KOPT-K1 (cell line): Measurements from ENCODE around the gene CAPN1.

Experiments
- H3K27ac ChIP-seq: fragments of 200-600 bp; sonication (generic); 2 replicates; pipeline ENCODE4 v1.5.1; 2016; ENCODE audit warnings: antibody characterized with exemption, mild to moderate bottlenecking, low read depth, low read length; ENCODE audit not compliant: poor library complexity, severe bottlenecking
- H3K36me3 ChIP-seq: fragments of 200-600 bp; sonication (generic); 2 replicates; pipeline ENCODE4 v1.5.1; 2017; ENCODE audit warnings: antibody characterized with exemption, mild to moderate bottlenecking, low read length, moderate library complexity; ENCODE audit not compliant: insufficient read depth
- H3K9me3 ChIP-seq: fragments of 200-600 bp; sonication (generic); 2 replicates; pipeline ENCODE4 v1.5.1; 2017; ENCODE audit warnings: antibody characterized with exemption, low read length, mild to moderate bottlenecking; ENCODE audit not compliant: insufficient read depth, poor library complexity, severe bottlenecking

CAPN1 gene

DNA sequence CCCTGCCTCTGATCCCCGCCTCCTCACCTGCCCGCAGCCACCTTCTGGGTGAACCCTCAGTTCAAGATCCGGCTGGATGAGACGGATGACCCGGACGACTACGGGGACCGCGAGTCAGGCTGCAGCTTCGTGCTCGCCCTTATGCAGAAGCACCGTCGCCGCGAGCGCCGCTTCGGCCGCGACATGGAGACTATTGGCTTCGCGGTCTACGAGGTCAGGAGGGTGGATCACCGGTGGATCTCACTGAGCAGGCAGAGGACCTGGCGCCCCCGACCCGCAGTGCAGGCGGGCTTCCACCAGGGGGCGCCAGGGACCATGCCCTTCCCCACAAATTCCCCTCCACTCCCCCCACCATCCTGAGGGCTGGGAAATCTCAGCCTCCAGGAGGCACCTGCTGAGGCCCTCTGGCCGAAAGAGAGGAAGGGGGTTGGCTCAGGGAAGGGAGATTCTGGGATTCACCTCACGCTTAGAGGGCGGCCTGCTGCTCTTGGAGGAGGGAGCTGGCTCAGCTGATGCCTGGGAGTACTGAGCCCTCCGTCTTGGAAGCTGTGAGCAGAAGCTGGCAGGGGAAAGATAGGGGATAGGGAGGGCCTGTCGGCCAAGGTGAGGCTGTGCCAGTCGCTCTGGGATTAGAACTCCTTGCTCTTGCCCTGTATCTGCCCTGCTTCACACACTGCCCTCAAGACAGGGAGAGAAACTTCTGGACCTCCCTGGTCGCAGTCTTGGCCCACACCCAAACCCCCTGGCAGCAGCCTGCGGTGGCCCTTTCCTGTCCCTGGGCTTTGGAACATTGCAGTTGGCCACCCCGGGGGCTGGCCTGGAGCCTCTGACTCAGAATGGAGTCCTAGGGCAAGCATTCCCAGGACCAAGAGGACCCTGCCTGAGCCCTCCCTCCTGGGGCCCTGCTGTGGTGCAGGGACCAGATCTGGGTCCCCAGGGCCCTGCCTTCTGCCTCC, 23.2 kb downstream of the CAPN1 start:
- Histone ChIP-seq H3K36me3 (peaks cover 50% of the 10 kb centered on the region), H3K27ac (no peak overlapping the region), H3K9me3 (no peaks in the 10 kb centered on the region)

DNA sequence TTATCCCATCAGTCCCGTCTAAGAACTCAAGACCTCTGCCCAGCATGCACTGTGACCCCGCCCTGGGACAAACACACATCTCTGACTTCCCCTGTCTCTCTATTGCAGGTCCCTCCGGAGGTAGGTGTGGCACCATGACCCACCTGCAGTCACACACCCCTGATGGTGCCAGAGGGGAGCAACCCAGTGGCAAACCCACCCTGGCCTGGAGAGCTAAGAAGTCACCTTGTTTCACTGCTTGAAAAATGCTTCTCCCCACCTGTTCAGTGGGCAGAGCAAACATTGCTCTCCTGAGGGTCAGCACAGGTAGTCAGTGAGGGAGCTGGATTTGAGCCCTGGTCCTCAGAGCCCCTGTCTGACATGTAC, 23.9 kb downstream of the CAPN1 start:
- Histone ChIP-seq H3K36me3 (peaks cover 53% of the 10 kb centered on the region), H3K27ac (no peak overlapping the region), H3K9me3 (no peaks in the 10 kb centered on the region)

DNA sequence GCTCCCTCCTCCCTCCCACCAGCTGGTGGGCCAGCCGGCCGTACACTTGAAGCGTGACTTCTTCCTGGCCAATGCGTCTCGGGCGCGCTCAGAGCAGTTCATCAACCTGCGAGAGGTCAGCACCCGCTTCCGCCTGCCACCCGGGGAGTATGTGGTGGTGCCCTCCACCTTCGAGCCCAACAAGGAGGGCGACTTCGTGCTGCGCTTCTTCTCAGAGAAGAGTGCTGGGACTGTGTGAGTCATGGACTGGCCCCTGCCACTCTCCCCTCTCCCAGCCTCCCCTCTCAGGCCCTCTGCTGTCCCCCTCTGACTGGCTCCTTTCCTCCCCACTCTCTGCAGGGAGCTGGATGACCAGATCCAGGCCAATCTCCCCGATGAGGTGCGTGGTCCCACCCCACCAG, 24.7 kb downstream of the CAPN1 start:
- Histone ChIP-seq H3K36me3 (peaks cover 61% of the 10 kb centered on the region), H3K9me3 (no peaks in the 10 kb centered on the region), H3K27ac (no peak overlapping the region)

DNA sequence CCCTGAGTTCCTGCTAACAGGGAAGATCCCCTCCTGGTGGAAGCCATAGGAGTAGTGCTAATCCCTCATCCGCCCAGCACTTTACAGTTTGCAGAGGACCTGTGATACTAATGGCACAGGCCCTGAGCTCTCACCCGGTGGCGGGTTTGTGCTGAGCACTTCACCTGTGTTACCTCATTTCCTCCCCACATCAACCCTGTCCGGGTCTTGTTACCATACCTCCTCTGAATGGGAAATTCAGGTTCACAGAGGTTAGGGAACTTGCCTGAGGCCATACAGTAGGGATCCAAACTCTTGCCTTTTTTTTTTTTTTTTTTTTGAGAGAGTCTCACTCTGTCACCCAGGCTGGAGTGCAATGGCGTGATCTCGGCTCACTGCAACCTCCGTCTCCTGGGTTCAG, 25.2 kb downstream of the CAPN1 start:
- H3K36me3 ChIP-seq = peaks cover 61% of the 10 kb centered on the region
- H3K27ac ChIP-seq = no peak overlapping the region

DNA sequence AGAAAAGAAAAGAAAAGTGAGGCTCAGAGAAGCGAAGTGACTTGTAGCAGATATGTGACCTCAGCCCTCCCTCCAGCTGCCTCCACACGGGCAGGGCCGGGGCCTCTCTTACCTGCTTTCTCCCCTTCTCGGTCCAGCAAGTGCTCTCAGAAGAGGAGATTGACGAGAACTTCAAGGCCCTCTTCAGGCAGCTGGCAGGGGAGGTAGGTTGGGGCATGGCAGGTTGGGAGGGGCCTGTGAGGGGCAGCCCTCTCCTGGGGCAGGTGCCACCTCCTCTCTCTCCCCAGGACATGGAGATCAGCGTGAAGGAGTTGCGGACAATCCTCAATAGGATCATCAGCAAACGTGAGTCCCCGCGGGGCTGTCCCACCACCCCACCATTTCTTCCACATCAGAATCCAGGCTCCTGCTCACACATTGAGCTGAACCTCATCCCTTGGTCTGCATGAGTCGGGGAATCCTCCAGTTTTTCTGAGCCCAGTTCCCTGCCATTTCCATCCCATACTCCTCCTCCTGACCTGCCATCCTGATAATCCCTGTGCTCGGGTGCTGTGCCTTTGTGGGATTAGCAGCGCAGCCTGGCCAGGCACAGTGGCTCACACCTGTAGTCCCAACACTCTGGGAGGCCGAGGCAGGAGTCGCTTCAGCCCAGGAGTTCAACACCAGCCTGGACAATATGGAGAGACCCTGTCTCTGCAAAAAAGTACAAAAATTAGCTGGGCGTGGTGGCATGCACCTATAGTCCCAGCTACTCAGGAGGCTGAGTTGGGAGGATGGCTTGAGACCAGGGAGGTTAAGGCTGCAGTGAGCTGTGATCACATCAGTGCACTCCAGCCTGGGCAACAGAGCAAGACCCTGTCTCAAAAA, 26.4 kb downstream of the CAPN1 start:
- Histone ChIP-seq H3K9me3 (no peaks in the 10 kb centered on the region), H3K27ac (no peak overlapping the region), H3K36me3 (peaks cover 65% of the 10 kb centered on the region)

More for the DNA sequence above, 25.2 kb downstream of the CAPN1 start:
- H3K9me3 ChIP-seq = no peaks in the 10 kb centered on the region

DNA sequence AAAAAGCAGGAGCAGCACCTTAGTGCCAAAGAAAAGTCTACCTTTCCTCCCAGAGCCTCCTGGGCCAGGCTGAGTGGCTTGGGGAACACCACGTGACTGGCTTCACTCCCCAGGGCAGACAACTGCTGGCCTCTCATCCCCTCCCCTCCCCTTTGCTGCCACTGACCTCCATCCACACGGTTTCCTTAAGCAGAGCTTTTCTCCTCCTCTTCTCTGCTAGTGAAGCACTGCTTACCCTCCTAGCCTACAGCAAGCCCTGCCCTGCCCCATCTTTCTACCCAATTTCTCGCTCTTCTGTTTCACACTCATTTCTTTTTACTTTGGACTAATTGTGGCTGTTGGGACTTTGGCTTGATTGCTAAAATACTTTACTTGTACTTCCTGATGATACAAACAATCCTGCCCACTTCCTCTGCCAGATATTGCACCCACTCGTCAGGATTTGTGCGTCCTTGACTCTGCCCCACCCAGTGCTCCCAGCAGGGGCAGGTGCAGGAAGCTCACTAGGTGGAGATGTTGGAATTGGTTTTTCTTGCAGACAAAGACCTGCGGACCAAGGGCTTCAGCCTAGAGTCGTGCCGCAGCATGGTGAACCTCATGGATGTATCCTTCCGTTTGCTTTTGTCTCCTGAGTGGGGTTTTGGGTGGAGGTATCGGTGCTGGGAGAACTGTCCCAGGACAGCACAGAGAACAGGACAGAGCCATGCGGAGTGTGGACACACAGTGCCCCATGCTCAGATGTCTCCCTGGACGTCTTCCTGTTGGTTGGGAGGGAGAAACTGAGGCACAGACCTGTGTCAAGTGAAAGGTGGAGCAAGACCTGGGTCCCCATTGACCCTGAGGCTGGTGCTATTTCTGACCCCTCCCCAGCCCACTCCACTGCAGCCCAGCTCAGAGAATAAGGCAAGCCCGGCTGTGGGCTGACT, 27.3 kb downstream of the CAPN1 start:
- Histone ChIP-seq H3K36me3 (peaks cover 65% of the 10 kb centered on the region), H3K9me3 (no peaks in the 10 kb centered on the region), H3K27ac (no peak overlapping the region)

DNA sequence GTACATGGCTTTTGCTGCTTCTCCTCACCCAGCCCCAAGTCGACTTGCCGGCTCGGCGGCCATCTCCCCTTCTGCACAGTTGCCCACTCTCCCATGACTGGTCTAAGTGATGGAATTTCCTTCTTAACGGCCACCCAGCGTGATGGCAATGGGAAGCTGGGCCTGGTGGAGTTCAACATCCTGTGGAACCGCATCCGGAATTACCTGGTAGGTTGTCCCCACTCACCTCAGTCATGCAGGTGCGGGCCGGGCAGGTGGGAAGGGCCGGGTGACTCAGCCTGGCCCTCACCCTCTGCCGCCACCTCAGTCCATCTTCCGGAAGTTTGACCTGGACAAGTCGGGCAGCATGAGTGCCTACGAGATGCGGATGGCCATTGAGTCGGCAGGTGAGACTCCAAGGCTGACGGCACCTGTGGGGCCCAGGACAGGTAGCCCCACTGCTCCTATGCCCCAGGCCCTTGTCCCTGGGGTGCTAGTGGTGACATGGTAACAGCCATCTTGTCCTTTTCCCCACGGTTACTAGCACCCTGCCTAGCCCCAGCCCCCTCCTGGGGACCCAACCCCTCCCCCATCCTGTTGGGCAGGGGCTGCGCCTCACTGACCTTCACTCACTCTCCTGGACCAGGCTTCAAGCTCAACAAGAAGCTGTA, 28.1 kb downstream of the CAPN1 start:
- H3K9me3 ChIP-seq = no peaks in the 10 kb centered on the region
- H3K27ac ChIP-seq = no peak overlapping the region
- peaks cover 65% of the 10 kb centered on the region for H3K36me3 ChIP-seq

DNA sequence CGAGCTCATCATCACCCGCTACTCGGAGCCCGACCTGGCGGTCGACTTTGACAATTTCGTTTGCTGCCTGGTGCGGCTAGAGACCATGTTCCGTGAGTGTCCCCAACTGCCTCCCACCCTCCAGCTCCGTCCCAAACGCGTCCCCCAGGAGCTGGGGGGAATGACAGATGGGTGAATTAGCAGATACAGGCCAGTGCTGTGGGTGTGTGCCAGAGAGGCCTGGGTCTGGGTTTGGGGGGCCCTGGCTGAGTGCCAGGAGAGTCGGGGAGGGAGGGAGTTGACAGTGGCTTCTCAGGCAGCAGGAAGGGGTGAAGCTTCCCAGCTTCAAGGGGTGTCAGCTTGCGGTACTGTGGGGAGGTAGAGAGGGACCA, 28.6 kb downstream of the CAPN1 start:
- Histone ChIP-seq H3K36me3 (peaks cover 60% of the 10 kb centered on the region), H3K27ac (no peak overlapping the region), H3K9me3 (no peaks in the 10 kb centered on the region)

DNA sequence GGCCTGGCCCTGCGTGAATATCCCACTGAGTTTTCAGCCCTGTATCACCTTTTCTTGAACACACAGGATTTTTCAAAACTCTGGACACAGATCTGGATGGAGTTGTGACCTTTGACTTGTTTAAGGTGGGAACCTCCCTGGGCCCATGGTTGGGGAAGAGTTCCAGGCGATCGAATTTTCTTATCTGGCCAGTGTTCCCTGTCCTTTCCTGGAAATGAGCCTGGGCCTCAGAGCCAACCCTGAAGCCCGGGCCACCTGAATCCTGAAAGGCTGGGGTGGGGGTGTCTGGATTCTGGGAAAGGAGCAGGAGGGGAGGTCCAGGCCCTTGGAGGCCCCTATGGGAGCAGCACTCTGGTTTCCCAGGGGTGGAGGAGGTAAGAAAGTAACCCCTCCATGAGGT, 29.0 kb downstream of the CAPN1 start:
- Histone ChIP-seq H3K27ac (no peak overlapping the region), H3K36me3 (peaks cover 56% of the 10 kb centered on the region), H3K9me3 (no peaks in the 10 kb centered on the region)

DNA sequence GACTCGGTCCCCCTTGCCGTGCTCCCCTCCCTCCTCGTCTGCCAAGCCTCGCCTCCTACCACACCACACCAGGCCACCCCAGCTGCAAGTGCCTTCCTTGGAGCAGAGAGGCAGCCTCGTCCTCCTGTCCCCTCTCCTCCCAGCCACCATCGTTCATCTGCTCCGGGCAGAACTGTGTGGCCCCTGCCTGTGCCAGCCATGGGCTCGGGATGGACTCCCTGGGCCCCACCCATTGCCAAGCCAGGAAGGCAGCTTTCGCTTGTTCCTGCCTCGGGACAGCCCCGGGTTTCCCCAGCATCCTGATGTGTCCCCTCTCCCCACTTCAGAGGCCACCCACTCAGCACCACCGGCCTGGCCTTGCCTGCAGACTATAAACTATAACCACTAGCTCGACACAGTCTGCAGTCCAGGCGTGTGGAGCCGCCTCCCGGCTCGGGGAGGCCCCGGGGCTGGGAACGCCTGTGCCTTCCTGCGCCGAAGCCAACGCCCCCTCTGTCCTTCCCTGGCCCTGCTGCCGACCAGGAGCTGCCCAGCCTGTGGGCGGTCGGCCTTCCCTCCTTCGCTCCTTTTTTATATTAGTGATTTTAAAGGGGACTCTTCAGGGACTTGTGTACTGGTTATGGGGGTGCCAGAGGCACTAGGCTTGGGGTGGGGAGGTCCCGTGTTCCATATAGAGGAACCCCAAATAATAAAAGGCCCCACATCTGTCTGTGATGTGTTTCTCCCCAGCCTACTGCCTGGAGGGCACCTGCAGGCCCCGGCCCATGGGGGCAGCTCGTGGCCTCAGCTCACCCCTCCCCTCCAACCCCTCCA, 29.8 kb downstream of the CAPN1 start:
- H3K36me3 ChIP-seq = peaks cover 49% of the 10 kb centered on the region; the same call in 1 of the 2 replicates
- no peaks in the 10 kb centered on the region for H3K9me3 ChIP-seq
- H3K27ac ChIP-seq = no peak overlapping the region

DNA sequence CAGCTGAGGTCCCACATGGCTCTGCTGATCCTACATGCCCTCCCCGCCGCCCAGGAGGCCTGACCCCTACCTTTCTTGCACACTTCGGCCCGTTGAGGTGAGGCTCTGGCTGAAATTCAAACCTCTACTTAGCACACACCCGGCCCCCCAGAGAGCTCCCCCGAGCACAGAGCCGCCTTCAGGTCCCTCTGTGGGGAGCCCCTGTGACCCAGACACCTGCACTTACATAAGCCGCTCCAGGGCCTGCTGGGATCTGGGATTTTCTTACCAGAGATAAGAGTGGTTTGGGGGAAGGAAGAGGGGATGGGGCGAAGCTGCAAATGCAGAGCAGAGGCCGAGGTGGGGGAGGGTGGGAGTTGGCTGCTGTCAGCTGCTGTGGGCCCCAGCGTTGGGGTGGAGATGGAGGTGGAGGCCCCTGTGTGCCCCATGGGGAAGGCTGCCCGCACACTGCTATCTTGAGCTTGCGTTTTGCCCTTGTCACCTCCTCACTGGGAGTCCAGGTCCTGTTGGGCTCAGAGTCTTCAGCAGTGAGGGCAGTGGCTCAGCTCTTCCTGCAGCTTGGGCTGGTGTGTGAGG, 30.6 kb downstream of the CAPN1 start:
- Histone ChIP-seq H3K27ac (no peak overlapping the region), H3K36me3 (peaks cover 41% of the 10 kb centered on the region; the same call in 1 of the 2 replicates), H3K9me3 (no peaks in the 10 kb centered on the region)

DNA sequence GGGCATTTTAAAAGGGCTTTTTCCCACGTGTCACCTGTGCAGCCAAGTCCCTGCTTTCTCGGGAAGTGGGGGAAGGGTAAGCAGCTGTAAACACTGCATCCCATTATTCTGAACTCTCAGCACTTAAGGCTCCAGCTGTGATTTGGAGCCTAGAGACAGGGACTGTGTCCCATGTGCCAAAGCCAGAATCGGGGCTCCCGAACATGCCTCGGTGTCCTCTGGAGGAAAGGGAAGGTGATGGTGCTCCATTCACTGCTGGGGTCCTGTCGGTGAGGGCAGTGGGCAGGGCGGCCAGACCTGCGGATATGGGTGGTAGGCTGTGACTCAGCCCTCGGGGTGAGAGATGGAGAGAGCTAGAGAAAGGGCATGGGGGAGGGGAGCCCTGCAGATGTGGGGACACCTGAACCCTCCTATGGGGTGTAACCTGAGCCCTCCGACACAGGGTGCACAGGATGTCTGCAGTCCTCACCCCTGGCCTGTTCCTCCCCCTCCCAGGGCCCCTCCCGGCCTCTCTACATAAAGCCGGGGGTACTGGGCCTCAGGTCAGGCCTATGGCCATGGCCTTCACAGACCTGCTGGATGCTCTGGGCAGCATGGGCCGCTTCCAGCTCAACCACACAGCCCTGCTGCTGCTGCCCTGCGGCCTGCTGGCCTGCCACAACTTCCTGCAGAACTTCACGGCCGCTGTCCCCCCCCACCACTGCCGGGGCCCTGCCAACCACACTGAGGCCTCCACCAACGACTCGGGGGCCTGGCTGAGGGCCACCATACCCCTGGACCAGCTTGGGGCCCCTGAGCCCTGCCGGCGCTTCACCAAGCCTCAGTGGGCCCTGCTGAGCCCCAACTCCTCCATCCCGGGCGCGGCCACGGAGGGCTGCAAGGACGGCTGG, 31.8 kb downstream of the CAPN1 start:
- Histone ChIP-seq H3K9me3 (no peaks in the 10 kb centered on the region), H3K36me3 (peaks cover 31% of the 10 kb centered on the region; the same call in 1 of the 2 replicates), H3K27ac (no peak overlapping the region)
